IMR-90 (cell line): ENCODE results near the gene RAB30. TPM values are rescaled to one million over a fixed set of nuclear protein-coding genes. Genes with fewer than 3 reads are reported as not detected.
"Not testable (repeated sequence)": the region's sequence is repeated elsewhere in the genome, so short reads cannot be mapped to it uniquely, and the experiment has no call there.

ENCODE experiments used
- ATAC-seq: fragments of 200-7000 bp; cut with Tn5 transposase; 2 replicates; pipeline ENCODE4 v1.9.1; 2020; ENCODE audit warnings: low read depth, mild to moderate bottlenecking, moderate library complexity
- BruUV-seq: library from RNA; stranded (reverse); fragments of 400-500 nt; replicated peaks from 2 replicates; lab custom pipeline; 2021; lab: Mats Ljungman, UMichigan
- CTCF ChIA-PET: fragments of 300-600 bp; formaldehyde crosslinking; extraction: SDS; loops from one replicate; lab custom pipeline; 2021; ENCODE audit warnings: antibody characterized with exemption; lab: Yijun Ruan, JAX
- POLR2A ChIA-PET: fragments of 300-600 bp; sonication (Branson Sonifier 250); formaldehyde crosslinking; loops from one replicate; lab custom pipeline; 2022; ENCODE audit warnings: antibody characterized with exemption; ENCODE audit not compliant: unreplicated experiment; lab: Charles Lee
- DNase-seq: peaks from one replicate; pipeline ENCODE4 v3.0.0; 2013
- H2AFZ ChIP-seq: replicated peaks from 2 replicates; pipeline ENCODE3; 2013; ENCODE audit warnings: low read length, mild to moderate bottlenecking; ENCODE audit not compliant: poor library complexity
- H2AK5ac ChIP-seq: 2 replicates; pipeline ENCODE4 v1.6.1; 2013; ENCODE audit warnings: low read depth, low read length, inconsistent platforms
- H2AK9ac ChIP-seq: replicated peaks from 2 replicates; pipeline ENCODE3; 2013; ENCODE audit warnings: mild to moderate bottlenecking, low read depth, low read length, moderate library complexity; ENCODE audit not compliant: poor library complexity
- H2BK120ac ChIP-seq: 2 replicates; pipeline ENCODE4 v1.6.1; 2013; ENCODE audit warnings: low read depth, low read length, inconsistent platforms
- H2BK15ac ChIP-seq: 3 replicates; pipeline ENCODE4 v1.6.1; 2013; ENCODE audit warnings: low read depth, low read length, inconsistent platforms
- H2BK20ac ChIP-seq: 2 replicates; pipeline ENCODE4 v1.6.1; 2013; ENCODE audit warnings: low read depth, mild to moderate bottlenecking, inconsistent platforms, low read length, moderate library complexity
- H2BK5ac ChIP-seq: 2 replicates; pipeline ENCODE4 v1.6.1; 2013; ENCODE audit warnings: mild to moderate bottlenecking, low read depth, low read length, inconsistent platforms; ENCODE audit not compliant: poor library complexity, severe bottlenecking
- H3K14ac ChIP-seq: replicated peaks from 2 replicates; pipeline ENCODE4 v1.6.1; 2013; ENCODE audit warnings: low read depth, low read length, inconsistent platforms
- H3K18ac ChIP-seq: 2 replicates; pipeline ENCODE4 v1.6.1; 2013; ENCODE audit warnings: low read depth, low read length, control low read depth
- H3K23ac ChIP-seq: 2 replicates; pipeline ENCODE4 v1.6.1; 2013; ENCODE audit warnings: low read depth, low read length, inconsistent platforms
- H3K27ac ChIP-seq: 2 replicates; pipeline ENCODE4 v1.5.1; 2013; ENCODE audit warnings: mild to moderate bottlenecking, control low read depth, low read length; ENCODE audit not compliant: insufficient read depth
- H3K27me3 ChIP-seq: 2 replicates; pipeline ENCODE4 v1.6.1; 2013; ENCODE audit warnings: low read length; ENCODE audit not compliant: control insufficient read depth, insufficient read depth
- H3K36me3 ChIP-seq: 2 replicates; pipeline ENCODE4 v1.6.1; 2013; ENCODE audit warnings: low read length, mixed read lengths; ENCODE audit not compliant: control insufficient read depth, insufficient read depth
- H3K4ac ChIP-seq: 2 replicates; pipeline ENCODE4 v1.6.1; 2013; ENCODE audit warnings: low read depth, low read length, inconsistent platforms
- H3K4me1 ChIP-seq: 2 replicates; pipeline ENCODE4 v1.6.1; 2013; ENCODE audit warnings: low read length, mixed read lengths; ENCODE audit not compliant: control insufficient read depth, insufficient read depth
- H3K4me2 ChIP-seq: 2 replicates; pipeline ENCODE4 v1.6.1; 2013; ENCODE audit warnings: low read depth, mild to moderate bottlenecking, control low read depth, low read length, moderate library complexity
- H3K4me3 ChIP-seq: 2 replicates; pipeline ENCODE4 v1.5.1; 2013; ENCODE audit warnings: low read depth, mild to moderate bottlenecking, control low read depth, low read length, moderate library complexity; ENCODE audit not compliant: insufficient read depth
- H3K56ac ChIP-seq: 2 replicates; pipeline ENCODE4 v1.6.1; 2013; ENCODE audit warnings: low read length, inconsistent platforms; ENCODE audit not compliant: insufficient read depth; ENCODE audit errors: extremely low read depth
- H3K79me1 ChIP-seq, 2 experiments: 2 replicates each; pipeline ENCODE4 v1.6.1; 2013; ENCODE audit warnings: low read length in 2 of 2, inconsistent platforms in 1 of 2, low read depth in 1 of 2
- H3K9ac ChIP-seq: 2 replicates; pipeline ENCODE4 v1.6.1; 2013; ENCODE audit warnings: low read depth, low read length, control low read depth
- H3K9me1 ChIP-seq: 2 replicates; pipeline ENCODE4 v1.6.1; 2013; ENCODE audit warnings: low read length, inconsistent platforms; ENCODE audit not compliant: insufficient read depth
- H3K9me3 ChIP-seq: 2 replicates; pipeline ENCODE4 v1.6.1; 2013; ENCODE audit warnings: low read length; ENCODE audit not compliant: control insufficient read depth, insufficient read depth
- H4K20me1 ChIP-seq: 2 replicates; pipeline ENCODE4 v1.6.1; 2013; ENCODE audit warnings: low read length, inconsistent platforms; ENCODE audit not compliant: insufficient read depth
- H4K5ac ChIP-seq: 2 replicates; pipeline ENCODE4 v1.6.1; 2013; ENCODE audit warnings: mild to moderate bottlenecking, low read depth, low read length, control low read depth
- H4K8ac ChIP-seq, 2 experiments: 2 replicates each; pipeline ENCODE4 v1.6.1; 2013; ENCODE audit warnings: low read depth in 2 of 2, low read length in 2 of 2, control low read depth in 1 of 2, inconsistent platforms in 1 of 2
- H4K91ac ChIP-seq: 2 replicates; pipeline ENCODE4 v1.6.1; 2013; ENCODE audit warnings: low read depth, low read length, inconsistent platforms; ENCODE audit not compliant: insufficient read depth
- dilution Hi-C: fragments of 300-500 bp; cut with HindIII; formaldehyde crosslinking; loops from one replicate; pipeline ENCODE4 v1.14.3; 2018; ENCODE audit warnings: low sequenced_read_pairs; ENCODE audit not compliant: unreplicated experiment
- in situ Hi-C: fragments of 300-500 bp; cut with MboI; formaldehyde crosslinking; loops from 3 replicates; pipeline ENCODE4 v1.14.3; 2019; ENCODE audit warnings: low sequenced_read_pairs, inconsistent platforms, mixed read lengths
- intact Hi-C: fragments of 100-400 bp; cut with micrococcal nuclease; formaldehyde crosslinking; loops from 2 replicates; pipeline ENCODE4 v1.10.0; 2022
- polyA plus RNA-seq, 3 experiments: library from polyadenylated mRNA; depleted of rRNA; stranded (reverse); fragments of >200 nt; gene quantifications; 2 replicates each; pipeline ENCODE4 v1.2.3, GENCODE V29; 2012; ENCODE audit warnings: low replicate concordance in 1 of 3
- total RNA-seq: library from RNA; depleted of rRNA; stranded (reverse); fragments of >200 nt; gene quantifications from 2 replicates; pipeline ENCODE4 v1.2.3, GENCODE V29; 2012

RAB30 gene
- total and polyA plus RNA-seq, 2 of the 4 experiments (the other 2 are of a cell fraction): 7.2 to 25.6 TPM

DNA sequence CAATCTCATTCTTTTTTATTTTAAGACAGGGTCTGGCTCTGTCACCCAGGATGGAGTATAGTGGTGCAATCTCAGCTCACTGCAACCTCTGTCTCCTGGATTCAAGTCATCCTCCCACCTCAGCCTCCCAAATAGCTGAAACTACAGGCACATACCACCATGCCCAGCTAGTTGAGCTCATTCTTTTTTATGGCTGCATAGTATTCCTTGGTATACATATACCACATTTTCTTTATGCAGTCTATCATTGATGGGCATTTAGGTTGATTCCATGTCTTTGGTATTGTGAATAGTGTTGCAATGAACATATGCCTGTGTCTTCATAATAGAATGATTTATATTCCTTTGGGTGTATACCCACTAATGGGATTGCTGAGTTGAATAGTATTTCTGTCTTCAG is 109.7 kb downstream of the RAB30 start:
- H3K9me3 ChIP-seq, H2BK15ac ChIP-seq, H3K27ac ChIP-seq, H3K4me3 ChIP-seq, H3K9ac ChIP-seq, CTCF ChIA-PET, BruUV-seq, H2BK120ac ChIP-seq, in situ Hi-C loops, H2AFZ ChIP-seq, POLR2A ChIA-PET, H4K5ac ChIP-seq, H3K4me1 ChIP-seq, H3K79me1 ChIP-seq, H3K9me1 ChIP-seq, ATAC-seq, H2BK20ac ChIP-seq, H2AK9ac ChIP-seq, DNase-seq, H4K8ac ChIP-seq, H3K56ac ChIP-seq, H2BK5ac ChIP-seq, H3K4ac ChIP-seq, H3K4me2 ChIP-seq, H2AK5ac ChIP-seq, H3K23ac ChIP-seq, intact Hi-C loops, dilution Hi-C loops, H4K20me1 ChIP-seq, H3K18ac ChIP-seq, H4K91ac ChIP-seq, H3K27me3 ChIP-seq, H3K14ac ChIP-seq, H3K36me3 ChIP-seq: not testable (repeated sequence)
